Liver (tissue), 9 donors: ENCODE results near the gene ZNF768. TPM values are rescaled to one million over a fixed set of nuclear protein-coding genes. Genes with fewer than 3 reads are reported as not detected.

ENCODE experiments used
- DNase-seq: peaks from one replicate; pipeline ENCODE4 v3.0.0-alpha.2; 2017; ENCODE audit warnings: low spot score
- H3K27ac ChIP-seq, 2 donors: one replicate each; pipeline ENCODE4 v1.7.0; 2013; ENCODE audit warnings: inconsistent platforms in 2 of 2, low read length in 2 of 2, control low read depth in 1 of 2, low read depth in 1 of 2, mild to moderate bottlenecking in 1 of 2
- H3K27me3 ChIP-seq, 4 donors: one replicate each; pipeline versions ENCODE4 v1.6.1 to v1.7.0; 2013; ENCODE audit warnings: low read length in 3 of 4, inconsistent platforms in 1 of 4, mild to moderate bottlenecking in 1 of 4, moderate library complexity in 1 of 4; ENCODE audit not compliant: control insufficient read depth in 4 of 4, insufficient read depth in 4 of 4
- H3K36me3 ChIP-seq, 4 donors: one replicate each; pipeline versions ENCODE4 v1.6.1 to v1.7.0; 2013; ENCODE audit warnings: low read length in 3 of 4, mild to moderate bottlenecking in 3 of 4, low read depth in 1 of 4, moderate library complexity in 1 of 4; ENCODE audit not compliant: control insufficient read depth in 4 of 4, insufficient read depth in 3 of 4
- H3K4me1 ChIP-seq, 4 donors: one replicate each; pipeline versions ENCODE4 v1.6.1 to v1.7.0; 2013; ENCODE audit warnings: low read length in 3 of 4, mild to moderate bottlenecking in 3 of 4, moderate library complexity in 1 of 4; ENCODE audit not compliant: control insufficient read depth in 4 of 4, insufficient read depth in 4 of 4
- H3K4me3 ChIP-seq, 3 donors: one replicate each; pipeline versions ENCODE4 v1.6.1 to v1.7.0; 2013; ENCODE audit warnings: low read length in 3 of 3, control low read depth in 1 of 3, low read depth in 1 of 3, mild to moderate bottlenecking in 1 of 3
- H3K9ac ChIP-seq, 2 donors: one replicate each; pipeline ENCODE4 v1.7.0; 2013; ENCODE audit warnings: low read length in 2 of 2, mild to moderate bottlenecking in 2 of 2, moderate library complexity in 2 of 2, control low read depth in 1 of 2, low read depth in 1 of 2
- H3K9me3 ChIP-seq, 4 donors: one replicate each; pipeline versions ENCODE4 v1.6.1 to v1.7.0; 2013; ENCODE audit warnings: low read length in 3 of 4; ENCODE audit not compliant: control insufficient read depth in 4 of 4
- EGR1 ChIP-seq, 2 donors: IDR thresholded peaks; 2 replicates each; pipeline ENCODE4 v1.6.1; 2016 to 2018; ENCODE audit warnings: antibody characterized with exemption in 2 of 2, low read depth in 2 of 2
- FOXA1 ChIP-seq: IDR thresholded peaks from 2 replicates; pipeline ENCODE4 v1.6.1; 2016; ENCODE audit warnings: antibody characterized with exemption
- FOXA2 ChIP-seq: IDR thresholded peaks from 2 replicates; pipeline ENCODE4 v1.6.1; 2016; ENCODE audit warnings: antibody characterized with exemption
- GABPA ChIP-seq, 2 donors: IDR thresholded peaks in 1 of 2; conservative IDR thresholded peaks in 1 of 2; 2 replicates each; pipeline ENCODE4 v1.6.1; 2016; ENCODE audit warnings: antibody characterized with exemption in 2 of 2, mild to moderate bottlenecking in 1 of 2, moderate library complexity in 1 of 2
- HNF4A ChIP-seq, 2 donors: conservative IDR thresholded peaks; 2 replicates each; pipeline ENCODE4 v1.6.1; 2016; ENCODE audit warnings: antibody characterized with exemption in 2 of 2, mild to moderate bottlenecking in 2 of 2
- HNF4G ChIP-seq: IDR thresholded peaks from 2 replicates; pipeline ENCODE4 v1.6.1; 2016; ENCODE audit warnings: antibody characterized with exemption
- JUND ChIP-seq, 2 donors: IDR thresholded peaks; 2 replicates each; pipeline ENCODE4 v1.6.1; 2016; ENCODE audit warnings: antibody characterized with exemption in 2 of 2
- NR2F2 ChIP-seq: IDR thresholded peaks from 2 replicates; pipeline ENCODE4 v1.6.1; 2016; ENCODE audit warnings: antibody characterized with exemption
- RAD21 ChIP-seq, 2 donors: IDR thresholded peaks; 2 replicates each; pipeline ENCODE4 v1.6.1; 2016; ENCODE audit warnings: antibody characterized with exemption in 2 of 2, mild to moderate bottlenecking in 2 of 2
- RXRA ChIP-seq, 2 donors: IDR thresholded peaks; 2 replicates each; pipeline ENCODE4 v1.6.1; 2017 to 2018; ENCODE audit warnings: antibody characterized with exemption in 2 of 2, mild to moderate bottlenecking in 1 of 2
- SP1 ChIP-seq: IDR thresholded peaks from 2 replicates; pipeline ENCODE4 v1.6.1; 2018; ENCODE audit warnings: antibody characterized with exemption, mild to moderate bottlenecking
- TAF1 ChIP-seq: conservative IDR thresholded peaks from 2 replicates; pipeline ENCODE4 v1.6.1; 2016; ENCODE audit warnings: antibody characterized with exemption, mild to moderate bottlenecking
- YY1 ChIP-seq: IDR thresholded peaks from 2 replicates; pipeline ENCODE4 v1.6.1; 2016; ENCODE audit warnings: antibody characterized with exemption, mild to moderate bottlenecking
- WGBS: extraction: QIAGEN DNeasy Blood & Tissue Kit; methylation state at CpG from one replicate; pipeline ENCODE4 v1.1.7; 2013; 5-methylcytosine and 5-hydroxymethylcytosine counted together
- polyA plus RNA-seq, 2 donors: library from polyadenylated mRNA; stranded (reverse) in 1 of 2; unstranded in 1 of 2; fragments of 200-250 nt in 1 of 2; fragments of >200 nt in 1 of 2; fragmentation: Nextera tagmentation in 1 of 2; extraction: Ambion mirVana in 1 of 2; gene quantifications; one replicate each; pipeline versions ENCODE4 v1.2.1 to v1.2.3, GENCODE V29; 2013 to 2015
- total RNA-seq, 2 donors: library from RNA; depleted of rRNA; stranded (reverse); fragments of >200 nt; gene quantifications; one replicate each; pipeline ENCODE4 v1.2.3, GENCODE V29; 2014
- TF ChIP-seq, protein P1 (sequence below): IDR thresholded peaks from 2 replicates; pipeline ENCODE4 v1.6.1; 2016; ENCODE audit warnings: antibody characterized with exemption
- TF ChIP-seq, protein P2 (sequence below): fragments of 150-350 bp; IDR thresholded peaks from 2 replicates; pipeline ENCODE4 v1.5.1; 2017; ENCODE audit warnings: improper control_type of control experiment, low read depth, low read length; ENCODE audit not compliant: missing input control
- TF ChIP-seq, protein P3 (sequence below): IDR thresholded peaks from 2 replicates; pipeline ENCODE4 v1.6.1; 2016; ENCODE audit warnings: antibody characterized with exemption
- TF ChIP-seq, protein P4 (sequence below): IDR thresholded peaks from 2 replicates; pipeline ENCODE4 v1.6.1; 2016; ENCODE audit warnings: antibody characterized with exemption, mild to moderate bottlenecking
- TF ChIP-seq, protein P5 (sequence below): IDR thresholded peaks from 2 replicates; pipeline ENCODE4 v1.6.1; 2016; ENCODE audit warnings: antibody characterized with exemption
- donor health status: healthy.
- donor health status: healthy.
- donor health status: healthy.
- donor health status: healthy.
- donor health status: healthy.

Gene ZNF768
- total and polyA plus RNA-seq, 4 donors: 2.2 to 16.9 (median 10.9) TPM

DNA sequence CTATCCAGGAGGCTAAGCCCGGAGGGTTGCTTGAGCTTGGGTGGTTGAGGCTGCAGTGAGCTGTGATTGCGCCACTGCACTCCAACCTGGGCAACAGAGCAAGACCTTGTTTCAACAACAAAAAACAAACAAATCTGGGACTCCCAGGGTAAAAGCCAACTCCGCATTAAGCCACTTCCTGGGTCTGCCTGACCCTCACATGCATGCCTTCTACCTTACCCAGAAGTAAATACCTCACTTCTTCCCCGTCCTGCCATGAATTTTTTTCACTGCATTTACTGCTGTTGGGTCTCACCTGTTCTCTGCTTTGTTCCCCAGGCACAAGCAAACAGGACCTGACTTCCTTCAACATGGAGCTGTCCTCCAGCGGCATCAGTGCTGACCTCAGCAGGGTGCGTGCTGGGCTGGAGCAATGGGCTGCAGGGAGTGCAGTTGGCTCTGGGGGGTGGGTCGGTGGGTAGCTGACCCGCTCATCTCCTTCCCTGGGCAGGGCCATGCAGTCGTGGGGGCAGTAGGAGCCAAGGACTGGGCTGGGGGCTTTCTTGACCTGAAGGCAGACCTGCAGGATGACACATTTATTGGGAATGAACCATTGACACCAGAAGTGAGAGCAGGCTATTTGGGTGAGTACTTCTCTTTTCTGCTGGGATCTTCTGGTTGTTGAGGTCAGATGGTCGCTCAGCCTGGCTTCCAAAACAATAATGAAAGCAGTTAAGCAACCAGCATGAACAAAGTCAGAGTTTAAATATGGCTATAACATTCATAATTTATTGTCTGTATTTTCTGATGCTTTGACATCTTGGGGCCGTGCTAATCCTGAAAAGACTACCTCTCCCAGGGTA lies 37.4 kb downstream of the ZNF768 start:
- no peak overlapping the region for H3K9ac ChIP-seq
- H3K4me1 ChIP-seq: peaks cover 0 to 16% (median 8%) of the 10 kb centered on the region in 4 donors
- WGBS: 46% methylated on average over 11 of the region's 11 CpGs
- peaks cover 0 to under 1% (median 0%) of the 10 kb centered on the region in 4 donors for H3K36me3 ChIP-seq
- no peak overlapping the region for H3K4me3 ChIP-seq
- peak overlapping the region; percentile 78 for H3K27ac ChIP-seq
- TF ChIP-seq, protein P1, sequence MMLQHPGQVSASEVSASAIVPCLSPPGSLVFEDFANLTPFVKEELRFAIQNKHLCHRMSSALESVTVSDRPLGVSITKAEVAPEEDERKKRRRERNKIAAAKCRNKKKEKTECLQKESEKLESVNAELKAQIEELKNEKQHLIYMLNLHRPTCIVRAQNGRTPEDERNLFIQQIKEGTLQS: no peak
- TF ChIP-seq, protein P2, sequence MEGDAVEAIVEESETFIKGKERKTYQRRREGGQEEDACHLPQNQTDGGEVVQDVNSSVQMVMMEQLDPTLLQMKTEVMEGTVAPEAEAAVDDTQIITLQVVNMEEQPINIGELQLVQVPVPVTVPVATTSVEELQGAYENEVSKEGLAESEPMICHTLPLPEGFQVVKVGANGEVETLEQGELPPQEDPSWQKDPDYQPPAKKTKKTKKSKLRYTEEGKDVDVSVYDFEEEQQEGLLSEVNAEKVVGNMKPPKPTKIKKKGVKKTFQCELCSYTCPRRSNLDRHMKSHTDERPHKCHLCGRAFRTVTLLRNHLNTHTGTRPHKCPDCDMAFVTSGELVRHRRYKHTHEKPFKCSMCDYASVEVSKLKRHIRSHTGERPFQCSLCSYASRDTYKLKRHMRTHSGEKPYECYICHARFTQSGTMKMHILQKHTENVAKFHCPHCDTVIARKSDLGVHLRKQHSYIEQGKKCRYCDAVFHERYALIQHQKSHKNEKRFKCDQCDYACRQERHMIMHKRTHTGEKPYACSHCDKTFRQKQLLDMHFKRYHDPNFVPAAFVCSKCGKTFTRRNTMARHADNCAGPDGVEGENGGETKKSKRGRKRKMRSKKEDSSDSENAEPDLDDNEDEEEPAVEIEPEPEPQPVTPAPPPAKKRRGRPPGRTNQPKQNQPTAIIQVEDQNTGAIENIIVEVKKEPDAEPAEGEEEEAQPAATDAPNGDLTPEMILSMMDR: no peak
- TF ChIP-seq GABPA (IDR thresholded peaks at IDR 0.05 in 1 of 2, conservative IDR thresholded peaks at IDR 0.05 in 1 of 2) (peak in 1 of 2 donors; percentile 49), SP1 (peak; percentile 78), FOXA1 (peak; percentile 26), HNF4G (no peak), RAD21 (IDR thresholded peaks at IDR 0.05) (peak; percentile 21 to 40), NR2F2 (no peak), TAF1 (no peak), EGR1 (IDR thresholded peaks at IDR 0.05; ENCODE audit: low read depth in 2 of 2) (peak in 1 of 2 donors; percentile 23), FOXA2 (peak; percentile 78), HNF4A (conservative IDR thresholded peaks at IDR 0.05) (peak; percentile 60 to 74), RXRA (IDR thresholded peaks at IDR 0.05) (peak; percentile 62 to 77), YY1 (peak; percentile 66), JUND (IDR thresholded peaks at IDR 0.05) (peak in 1 of 2 donors; percentile 25)
- TF ChIP-seq, protein P3, sequence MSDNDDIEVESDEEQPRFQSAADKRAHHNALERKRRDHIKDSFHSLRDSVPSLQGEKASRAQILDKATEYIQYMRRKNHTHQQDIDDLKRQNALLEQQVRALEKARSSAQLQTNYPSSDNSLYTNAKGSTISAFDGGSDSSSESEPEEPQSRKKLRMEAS: peak; percentile 78
- TF ChIP-seq, protein P4, sequence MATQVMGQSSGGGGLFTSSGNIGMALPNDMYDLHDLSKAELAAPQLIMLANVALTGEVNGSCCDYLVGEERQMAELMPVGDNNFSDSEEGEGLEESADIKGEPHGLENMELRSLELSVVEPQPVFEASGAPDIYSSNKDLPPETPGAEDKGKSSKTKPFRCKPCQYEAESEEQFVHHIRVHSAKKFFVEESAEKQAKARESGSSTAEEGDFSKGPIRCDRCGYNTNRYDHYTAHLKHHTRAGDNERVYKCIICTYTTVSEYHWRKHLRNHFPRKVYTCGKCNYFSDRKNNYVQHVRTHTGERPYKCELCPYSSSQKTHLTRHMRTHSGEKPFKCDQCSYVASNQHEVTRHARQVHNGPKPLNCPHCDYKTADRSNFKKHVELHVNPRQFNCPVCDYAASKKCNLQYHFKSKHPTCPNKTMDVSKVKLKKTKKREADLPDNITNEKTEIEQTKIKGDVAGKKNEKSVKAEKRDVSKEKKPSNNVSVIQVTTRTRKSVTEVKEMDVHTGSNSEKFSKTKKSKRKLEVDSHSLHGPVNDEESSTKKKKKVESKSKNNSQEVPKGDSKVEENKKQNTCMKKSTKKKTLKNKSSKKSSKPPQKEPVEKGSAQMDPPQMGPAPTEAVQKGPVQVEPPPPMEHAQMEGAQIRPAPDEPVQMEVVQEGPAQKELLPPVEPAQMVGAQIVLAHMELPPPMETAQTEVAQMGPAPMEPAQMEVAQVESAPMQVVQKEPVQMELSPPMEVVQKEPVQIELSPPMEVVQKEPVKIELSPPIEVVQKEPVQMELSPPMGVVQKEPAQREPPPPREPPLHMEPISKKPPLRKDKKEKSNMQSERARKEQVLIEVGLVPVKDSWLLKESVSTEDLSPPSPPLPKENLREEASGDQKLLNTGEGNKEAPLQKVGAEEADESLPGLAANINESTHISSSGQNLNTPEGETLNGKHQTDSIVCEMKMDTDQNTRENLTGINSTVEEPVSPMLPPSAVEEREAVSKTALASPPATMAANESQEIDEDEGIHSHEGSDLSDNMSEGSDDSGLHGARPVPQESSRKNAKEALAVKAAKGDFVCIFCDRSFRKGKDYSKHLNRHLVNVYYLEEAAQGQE: peak; percentile 68
- TF ChIP-seq, protein P5, sequence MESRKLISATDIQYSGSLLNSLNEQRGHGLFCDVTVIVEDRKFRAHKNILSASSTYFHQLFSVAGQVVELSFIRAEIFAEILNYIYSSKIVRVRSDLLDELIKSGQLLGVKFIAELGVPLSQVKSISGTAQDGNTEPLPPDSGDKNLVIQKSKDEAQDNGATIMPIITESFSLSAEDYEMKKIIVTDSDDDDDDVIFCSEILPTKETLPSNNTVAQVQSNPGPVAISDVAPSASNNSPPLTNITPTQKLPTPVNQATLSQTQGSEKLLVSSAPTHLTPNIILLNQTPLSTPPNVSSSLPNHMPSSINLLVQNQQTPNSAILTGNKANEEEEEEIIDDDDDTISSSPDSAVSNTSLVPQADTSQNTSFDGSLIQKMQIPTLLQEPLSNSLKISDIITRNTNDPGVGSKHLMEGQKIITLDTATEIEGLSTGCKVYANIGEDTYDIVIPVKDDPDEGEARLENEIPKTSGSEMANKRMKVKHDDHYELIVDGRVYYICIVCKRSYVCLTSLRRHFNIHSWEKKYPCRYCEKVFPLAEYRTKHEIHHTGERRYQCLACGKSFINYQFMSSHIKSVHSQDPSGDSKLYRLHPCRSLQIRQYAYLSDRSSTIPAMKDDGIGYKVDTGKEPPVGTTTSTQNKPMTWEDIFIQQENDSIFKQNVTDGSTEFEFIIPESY: no peak
- peak; percentile 39 for DNase-seq
- H3K27me3 ChIP-seq: no peaks in the 10 kb centered on the region
- H3K9me3 ChIP-seq: no peaks in the 10 kb centered on the region
